ENCODE measurements around the gene TMEM114.

DNA sequence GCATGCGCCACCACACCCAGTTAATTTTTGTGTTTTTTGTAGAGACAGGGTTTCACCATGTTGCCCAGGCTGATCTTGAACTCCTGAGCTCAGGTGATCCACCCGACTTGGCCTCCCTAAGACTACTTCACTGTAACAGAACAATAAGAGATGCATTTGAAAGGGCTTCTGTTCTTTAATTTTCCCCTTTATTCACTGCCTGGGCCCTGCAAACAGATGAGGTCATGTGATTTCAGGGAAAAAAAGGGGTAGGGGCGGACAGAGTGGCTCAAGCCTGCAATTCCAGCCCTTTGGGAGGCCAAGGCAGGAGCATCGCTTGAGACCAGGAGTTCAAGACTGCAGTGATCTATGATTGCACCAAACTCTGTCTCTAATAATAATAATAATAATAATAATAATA is 36.3 kb downstream of the TMEM114 start:
- TF ChIP-seq, protein P1, sequence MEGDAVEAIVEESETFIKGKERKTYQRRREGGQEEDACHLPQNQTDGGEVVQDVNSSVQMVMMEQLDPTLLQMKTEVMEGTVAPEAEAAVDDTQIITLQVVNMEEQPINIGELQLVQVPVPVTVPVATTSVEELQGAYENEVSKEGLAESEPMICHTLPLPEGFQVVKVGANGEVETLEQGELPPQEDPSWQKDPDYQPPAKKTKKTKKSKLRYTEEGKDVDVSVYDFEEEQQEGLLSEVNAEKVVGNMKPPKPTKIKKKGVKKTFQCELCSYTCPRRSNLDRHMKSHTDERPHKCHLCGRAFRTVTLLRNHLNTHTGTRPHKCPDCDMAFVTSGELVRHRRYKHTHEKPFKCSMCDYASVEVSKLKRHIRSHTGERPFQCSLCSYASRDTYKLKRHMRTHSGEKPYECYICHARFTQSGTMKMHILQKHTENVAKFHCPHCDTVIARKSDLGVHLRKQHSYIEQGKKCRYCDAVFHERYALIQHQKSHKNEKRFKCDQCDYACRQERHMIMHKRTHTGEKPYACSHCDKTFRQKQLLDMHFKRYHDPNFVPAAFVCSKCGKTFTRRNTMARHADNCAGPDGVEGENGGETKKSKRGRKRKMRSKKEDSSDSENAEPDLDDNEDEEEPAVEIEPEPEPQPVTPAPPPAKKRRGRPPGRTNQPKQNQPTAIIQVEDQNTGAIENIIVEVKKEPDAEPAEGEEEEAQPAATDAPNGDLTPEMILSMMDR (conservative IDR thresholded peaks at IDR 0.05 in 1 of 2, IDR thresholded peaks at IDR 0.05 in 1 of 2; ENCODE audit: low read depth in 1 of 2, low read length in 2 of 2): no peak
- TF ChIP-seq EZH2 (IDR thresholded peaks at IDR 0.05; ENCODE audit: low read length, missing control alignments): no peak

Data from fibroblast of lung (primary cell).